Endothelial cell of umbilical vein (primary cell): Measurements from ENCODE around the gene RAB3IL1. TPM values are rescaled to one million over a fixed set of nuclear protein-coding genes. Genes with fewer than 3 reads are reported as not detected.

Experiments
- BruUV-seq: library from RNA; stranded (reverse); fragments of 400-500 nt; replicated peaks from 2 replicates; lab custom pipeline; 2021; lab: Mats Ljungman, UMichigan
- CTCF ChIA-PET: fragments of 300-600, 350-600 bp; sonication (Branson Sonifier 250); formaldehyde crosslinking; loops from one replicate; lab custom pipeline; 2021; ENCODE audit warnings: antibody characterized with exemption, inconsistent platforms; lab: Charles Lee
- POLR2A ChIA-PET: fragments of 300-600, 350-600 bp; sonication (Branson Sonifier 250); formaldehyde crosslinking; loops from one replicate; lab custom pipeline; 2021; ENCODE audit warnings: antibody characterized with exemption, inconsistent platforms; lab: Charles Lee
- DNase-seq: peaks from one replicate; pipeline ENCODE4 v3.0.0-alpha.2; 2011; ENCODE audit warnings: low read depth, low spot score
- FAIRE-seq: peaks from 2 replicates; lab custom pipeline; 2011; peaks lifted over from hg19 to GRCh38; lab: Jason Lieb, UNC
- H2AFZ ChIP-seq: 2 replicates; pipeline ENCODE4 v1.6.0; 2012; ENCODE audit warnings: low read depth, low read length, control low read depth, inconsistent platforms
- H3K27ac ChIP-seq: 2 replicates; pipeline ENCODE4 v1.5.1; 2011; ENCODE audit warnings: low read depth, mild to moderate bottlenecking, control low read depth, low read length, moderate library complexity; ENCODE audit not compliant: insufficient read depth
- H3K27me3 ChIP-seq, 2 experiments: 2 replicates each; pipeline versions ENCODE4 v1.6.0 to v1.6.1; 2011; ENCODE audit warnings: low read length in 2 of 2, mixed read lengths in 1 of 2; ENCODE audit not compliant: control insufficient read depth in 2 of 2, insufficient read depth in 2 of 2
- H3K36me3 ChIP-seq, 2 experiments: 2 replicates in 1 of 2; 3 replicates in 1 of 2; pipeline ENCODE4 v1.5.1; 2011; ENCODE audit warnings: low read length in 2 of 2, mild to moderate bottlenecking in 1 of 2, moderate library complexity in 1 of 2; ENCODE audit not compliant: control insufficient read depth in 2 of 2, insufficient read depth in 2 of 2; ENCODE audit errors: extremely low read depth in 1 of 2
- H3K4me1 ChIP-seq: 3 replicates; pipeline ENCODE4 v1.5.1; 2011; ENCODE audit warnings: mild to moderate bottlenecking, low read length; ENCODE audit not compliant: control insufficient read depth, insufficient read depth; ENCODE audit errors: extremely low read depth
- H3K4me2 ChIP-seq: 2 replicates; pipeline ENCODE4 v1.6.1; 2011; ENCODE audit warnings: low read length, control low read depth, mixed read lengths; ENCODE audit not compliant: insufficient read depth
- H3K4me3 ChIP-seq, 3 experiments: fragments of 200-600 bp in 1 of 3; sonication (generic), shearing (Covaris generic) in 1 of 3; replicated peaks in 1 of 3; 2 replicates each; pipeline ENCODE4 v1.5.1; 2011 to 2016; ENCODE audit warnings: control low read depth in 3 of 3, low read length in 3 of 3, mild to moderate bottlenecking in 2 of 3, inconsistent platforms in 1 of 3, low read depth in 1 of 3, moderate library complexity in 1 of 3; ENCODE audit not compliant: insufficient read depth in 1 of 3
- H3K79me2 ChIP-seq: 2 replicates; pipeline ENCODE4 v1.6.0; 2012; ENCODE audit warnings: low read length, inconsistent platforms; ENCODE audit not compliant: control insufficient read depth, insufficient read depth
- H3K9ac ChIP-seq: replicated peaks from 2 replicates; pipeline ENCODE3; 2011; ENCODE audit warnings: low read length, control low read depth; ENCODE audit not compliant: insufficient read depth; ENCODE audit errors: extremely low read depth
- H3K9me1 ChIP-seq: replicated peaks from 3 replicates; pipeline ENCODE4 v1.6.0; 2011; ENCODE audit warnings: mild to moderate bottlenecking, low read length; ENCODE audit not compliant: control insufficient read depth, insufficient read depth; ENCODE audit errors: extremely low read depth
- H3K9me3 ChIP-seq: replicated peaks from 2 replicates; pipeline ENCODE4 v1.5.1; 2012; ENCODE audit warnings: low read length, inconsistent platforms; ENCODE audit not compliant: control insufficient read depth, insufficient read depth
- H4K20me1 ChIP-seq: replicated peaks from 2 replicates; pipeline ENCODE3; 2011; ENCODE audit warnings: mild to moderate bottlenecking, low read length; ENCODE audit not compliant: control insufficient read depth, insufficient read depth; ENCODE audit errors: extremely low read depth
- EZH2 ChIP-seq: IDR thresholded peaks from 2 replicates; pipeline ENCODE4 v1.6.1; 2012; ENCODE audit warnings: borderline replicate concordance, low read depth, mild to moderate bottlenecking, moderate library complexity, low read length, inconsistent platforms; ENCODE audit not compliant: severe bottlenecking
- FOS ChIP-seq: IDR thresholded peaks from 2 replicates; pipeline ENCODE4 v1.6.1; 2011; ENCODE audit warnings: mild to moderate bottlenecking, low read length, moderate library complexity, borderline replicate concordance; ENCODE audit not compliant: insufficient read depth
- GATA2 ChIP-seq: IDR thresholded peaks from 2 replicates; pipeline ENCODE4 v1.7.0; 2011; ENCODE audit warnings: low read depth, mild to moderate bottlenecking, moderate library complexity, mixed read lengths, low read length; ENCODE audit not compliant: insufficient read length, insufficient read depth
- JUN ChIP-seq: IDR thresholded peaks from 2 replicates; pipeline ENCODE4 v1.6.1; 2011; ENCODE audit warnings: borderline replicate concordance, low read depth; ENCODE audit not compliant: insufficient read length, insufficient read depth
- MAX ChIP-seq: IDR thresholded peaks from 2 replicates; pipeline ENCODE4 v1.6.1; 2011; ENCODE audit not compliant: insufficient read depth, insufficient read length
- MYC ChIP-seq: IDR thresholded peaks from one replicate; pipeline ENCODE4 v1.6.1; 2011; ENCODE audit warnings: mild to moderate bottlenecking, low read depth, low read length
- POLR2A ChIP-seq: IDR thresholded peaks from 2 replicates; pipeline ENCODE4 v1.6.1; 2012; ENCODE audit warnings: low read depth, mild to moderate bottlenecking, control low read depth, low read length
- POLR2AphosphoS5 ChIP-seq: IDR thresholded peaks from 2 replicates; pipeline ENCODE4 v1.6.1; 2012; ENCODE audit warnings: low read depth, mild to moderate bottlenecking, control low read depth, low read length, moderate library complexity; ENCODE audit not compliant: insufficient read depth
- dilution Hi-C: fragments of 300-500 bp; cut with MboI; formaldehyde crosslinking; loops from one replicate; pipeline ENCODE4 v1.15.0; 2019; ENCODE audit warnings: low sequenced_read_pairs; ENCODE audit not compliant: extremely low pct_ligation_motif_present
- intact Hi-C: fragments of 100-400 bp; cut with micrococcal nuclease; formaldehyde crosslinking; loops from one replicate; pipeline ENCODE4 v1.10.0; 2022
- polyA plus RNA-seq, 4 experiments: library from polyadenylated mRNA; depleted of rRNA in 3 of 4; stranded (reverse) in 3 of 4; unstranded in 1 of 4; fragments of >200 nt; gene quantifications; 2 replicates each; pipeline versions ENCODE4 v1.2.1 to v1.2.3, GENCODE V29; 2011 to 2012; ENCODE audit warnings: missing spikeins in 1 of 4
- total RNA-seq: library from RNA; stranded (reverse); gene quantifications from 2 replicates; pipeline ENCODE4 v1.2.3, GENCODE V29; 2021
- TF ChIP-seq, protein P1 (sequence below), 2 donors: IDR thresholded peaks; 1 replicate in 1 of 2; 2 replicates in 1 of 2; pipeline ENCODE4 v1.5.1; 2011; ENCODE audit warnings: low read length in 2 of 2, mild to moderate bottlenecking in 2 of 2, moderate library complexity in 2 of 2, control low read depth in 1 of 2, inconsistent platforms in 1 of 2, low read depth in 1 of 2; ENCODE audit not compliant: insufficient read depth in 1 of 2; ENCODE audit errors: extremely low read depth in 1 of 2

The RAB3IL1 gene
- total and polyA plus RNA-seq, 2 donors (not counting 3 experiments of a cell fraction or from before 2014, with no cell fraction given), result 1.8 to 3.6 TPM

GRCh38 chr11:61925736-61926135 lies 8.4 kb upstream of the RAB3IL1 start:
- H3K4me2 ChIP-seq, result no peak overlapping the region
- H3K9me1 ChIP-seq, result no peaks in the 10 kb centered on the region
- no peaks in the 10 kb centered on the region for H3K79me2 ChIP-seq
- H3K9ac ChIP-seq, result no peak overlapping the region
- peaks cover 3 to 14% of the 10 kb centered on the region in 2 experiments for H3K27me3 ChIP-seq
- no peak overlapping the region for H3K27ac ChIP-seq
- ChIA-PET CTCF (interaction anchor here (0.7 to 2.0 kb wide), 5 partner anchors 17 to 156 kb away, joined by 3 to 9 read pairs (median 5); no protein-coding TSS in a partner anchor), POLR2A (no interaction called here)
- DNase-seq, result no peak
- H4K20me1 ChIP-seq, result no peaks in the 10 kb centered on the region
- no peak overlapping the region for H3K4me3 ChIP-seq
- intact Hi-C loops (no loop called here), dilution Hi-C loops (loop anchor here (10.0 kb wide), 1 partner anchor 179 kb away; no protein-coding TSS in a partner anchor)
- no peaks in the 10 kb centered on the region for H3K9me3 ChIP-seq
- TF ChIP-seq POLR2AphosphoS5, result no peak
- no peak for TF ChIP-seq JUN
- TF ChIP-seq MYC, result no peak
- TF ChIP-seq POLR2A, result no peak
- TF ChIP-seq EZH2, result no peak
- TF ChIP-seq, protein P1, sequence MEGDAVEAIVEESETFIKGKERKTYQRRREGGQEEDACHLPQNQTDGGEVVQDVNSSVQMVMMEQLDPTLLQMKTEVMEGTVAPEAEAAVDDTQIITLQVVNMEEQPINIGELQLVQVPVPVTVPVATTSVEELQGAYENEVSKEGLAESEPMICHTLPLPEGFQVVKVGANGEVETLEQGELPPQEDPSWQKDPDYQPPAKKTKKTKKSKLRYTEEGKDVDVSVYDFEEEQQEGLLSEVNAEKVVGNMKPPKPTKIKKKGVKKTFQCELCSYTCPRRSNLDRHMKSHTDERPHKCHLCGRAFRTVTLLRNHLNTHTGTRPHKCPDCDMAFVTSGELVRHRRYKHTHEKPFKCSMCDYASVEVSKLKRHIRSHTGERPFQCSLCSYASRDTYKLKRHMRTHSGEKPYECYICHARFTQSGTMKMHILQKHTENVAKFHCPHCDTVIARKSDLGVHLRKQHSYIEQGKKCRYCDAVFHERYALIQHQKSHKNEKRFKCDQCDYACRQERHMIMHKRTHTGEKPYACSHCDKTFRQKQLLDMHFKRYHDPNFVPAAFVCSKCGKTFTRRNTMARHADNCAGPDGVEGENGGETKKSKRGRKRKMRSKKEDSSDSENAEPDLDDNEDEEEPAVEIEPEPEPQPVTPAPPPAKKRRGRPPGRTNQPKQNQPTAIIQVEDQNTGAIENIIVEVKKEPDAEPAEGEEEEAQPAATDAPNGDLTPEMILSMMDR (IDR thresholded peaks at IDR 0.05; ENCODE audit: extremely low read depth in 1 of 2, insufficient read depth in 1 of 2, low read depth in 1 of 2, low read length in 2 of 2), result no peak
- TF ChIP-seq FOS, result no peak
- no peak for TF ChIP-seq MAX
- no peak for TF ChIP-seq GATA2
- no peaks in the 10 kb centered on the region for H3K36me3 ChIP-seq
- no TSS peak for BruUV-seq
- no peaks in the 10 kb centered on the region for H3K4me1 ChIP-seq
- no peak overlapping the region for H2AFZ ChIP-seq
- no peak for FAIRE-seq
